Sciatic nerve (tissue), 2 donors: Measurements from ENCODE around the gene GATM. TPM values are rescaled to one million over a fixed set of nuclear protein-coding genes. Genes with fewer than 3 reads are reported as not detected.

Experiments
- ATAC-seq: fragments of 200-7000 bp; cut with Tn5 transposase; one replicate; pipeline ENCODE4 v1.9.1; 2020; ENCODE audit warnings: mild to moderate bottlenecking, moderate library complexity
- DNase-seq: peaks from one replicate; pipeline ENCODE4 v3.0.0-alpha.2; 2020; ENCODE audit warnings: low spot score
- intact Hi-C: fragments of 100-400 bp; cut with DNase I; formaldehyde crosslinking; loops from one replicate; pipeline ENCODE4 v1.14.2; 2022
- total RNA-seq: library from RNA; stranded (reverse); fragmentation: NEBNext Ultra II Directional; extraction: Animal tissue kit (Norgen Biotek cat#: 25700); gene quantifications from one replicate; pipeline ENCODE4 v1.2.1, GENCODE V29; 2021
- donor health status: DM: no; HTN: no; CAD: no.
- donor health status: DM: no; HTN: no; CAD: no.

Gene GATM
- total RNA-seq, 1 donor from 2014 or later, result 288 TPM

DNA sequence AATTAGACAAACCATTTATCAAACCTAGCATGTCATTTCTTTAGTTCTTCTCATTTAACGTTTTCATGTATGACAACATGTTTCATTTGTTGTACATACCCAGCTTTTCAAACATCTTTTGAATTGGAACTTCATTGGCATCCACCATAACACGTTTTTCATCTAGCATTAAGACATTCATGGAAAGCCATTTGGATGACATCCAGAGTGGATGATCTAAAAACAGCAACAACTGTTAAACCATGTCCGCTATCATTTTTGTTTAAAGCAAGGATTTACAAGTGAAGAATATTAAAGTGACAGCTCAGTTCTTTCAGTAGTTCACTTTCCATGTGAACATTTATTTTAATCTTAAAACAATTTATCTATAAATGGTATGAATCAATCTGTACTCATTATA lies 14.5 kb downstream of the GATM start:
- ATAC-seq (no peak), DNase-seq (no peak)
- intact Hi-C loops, result no loop called here

DNA sequence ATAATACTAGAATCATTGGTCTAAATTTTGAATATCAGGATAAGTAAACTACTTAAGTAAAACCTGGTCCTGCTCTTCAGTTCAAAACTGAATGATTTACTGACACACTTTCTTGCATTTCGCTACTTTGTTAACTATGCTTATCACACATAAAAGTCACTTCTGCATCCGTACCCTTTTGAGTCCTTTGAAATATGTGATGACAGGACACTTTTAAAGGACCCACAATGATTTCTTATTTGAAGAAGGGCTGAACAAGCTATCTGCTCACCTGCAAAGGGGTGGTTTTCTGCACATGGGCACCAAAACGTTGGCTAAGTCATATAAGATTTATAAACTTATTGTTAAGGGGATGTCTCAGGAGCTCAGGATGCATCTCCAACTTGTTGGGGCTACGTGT lies 15.0 kb downstream of the GATM start:
- no peak for DNase-seq
- intact Hi-C loops, result no loop called here
- ATAC-seq, result no peak

DNA sequence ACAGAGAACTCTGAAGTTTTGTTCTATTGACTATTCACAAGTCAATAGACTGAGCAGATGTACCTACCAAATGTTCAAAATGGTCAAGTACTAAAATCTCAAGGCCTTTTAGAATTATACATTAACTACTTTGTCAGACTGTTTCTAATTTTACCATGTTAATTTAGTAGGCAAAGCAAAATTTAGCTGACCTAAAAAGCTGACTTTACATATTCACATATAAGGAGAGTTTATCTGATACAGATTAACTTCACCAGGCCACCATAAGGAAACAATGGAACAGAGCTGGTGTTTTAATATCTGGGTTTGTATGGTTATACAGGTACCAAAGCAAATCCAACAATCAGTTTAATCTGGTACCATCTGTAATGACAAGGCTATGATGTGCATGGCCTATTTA lies 15.9 kb downstream of the GATM start:
- intact Hi-C loops, result no loop called here
- DNase-seq (no peak), ATAC-seq (no peak)

DNA sequence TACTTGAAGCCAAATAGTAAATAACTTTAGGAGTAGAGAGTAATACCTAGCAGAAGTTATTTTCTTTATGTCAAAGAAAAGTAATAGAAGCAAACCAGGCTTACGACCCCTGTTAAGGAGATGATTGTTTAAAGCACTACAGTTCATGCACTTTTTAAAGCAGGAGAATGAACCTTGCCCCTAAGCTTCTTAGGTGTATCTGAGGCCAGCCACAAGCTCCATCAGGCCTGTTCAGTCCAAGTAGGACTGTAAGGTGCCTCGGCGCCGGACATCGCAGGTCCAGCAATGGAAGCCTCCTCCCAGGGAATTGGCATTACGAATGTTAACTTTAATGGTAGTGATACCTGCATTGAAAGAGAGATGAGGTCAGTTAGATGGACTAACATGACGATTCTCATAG lies 16.5 kb downstream of the GATM start:
- ATAC-seq, result no peak
- intact Hi-C loops, result no loop called here
- no peak for DNase-seq

DNA sequence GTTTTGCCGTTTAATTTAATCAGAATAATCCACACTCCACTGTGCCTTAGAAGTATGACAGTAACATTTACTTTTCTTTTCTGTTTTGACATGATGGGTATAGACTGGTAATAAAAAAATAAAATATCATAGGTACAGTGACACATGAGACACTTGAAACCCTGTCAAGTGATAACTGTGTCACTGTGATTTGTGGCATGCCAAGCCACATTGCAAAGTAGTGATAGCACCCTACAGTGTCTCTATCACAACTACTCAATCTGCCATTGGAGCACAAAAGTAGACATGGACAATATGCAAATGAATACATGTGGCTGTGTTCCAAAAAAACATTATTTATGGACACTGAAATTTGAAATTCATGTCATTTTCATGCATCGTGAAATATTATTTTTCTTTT lies 22.5 kb downstream of the GATM start:
- DNase-seq (no peak), ATAC-seq (no peak)
- intact Hi-C loops, result no loop called here

DNA sequence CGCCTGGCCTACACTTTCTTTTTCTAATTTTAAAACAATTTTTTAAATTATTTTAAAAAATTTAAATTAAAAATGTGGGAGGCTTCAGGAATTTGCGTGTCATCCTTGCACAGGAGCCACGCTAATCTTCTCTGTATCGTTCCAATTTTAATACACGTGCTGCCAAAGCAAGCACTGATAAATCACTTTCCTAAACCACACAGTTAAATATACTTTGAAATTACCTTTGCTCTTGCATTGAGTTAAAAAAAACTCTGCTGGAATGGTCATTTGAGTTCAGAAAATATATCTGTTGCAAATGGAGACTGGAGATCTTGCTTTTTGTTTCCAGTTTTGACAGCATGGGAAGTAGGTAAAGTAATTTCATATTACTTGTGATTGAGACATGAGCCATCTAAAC lies 23.6 kb downstream of the GATM start:
- ATAC-seq (no peak), DNase-seq (no peak)
- intact Hi-C loops, result no loop called here

DNA sequence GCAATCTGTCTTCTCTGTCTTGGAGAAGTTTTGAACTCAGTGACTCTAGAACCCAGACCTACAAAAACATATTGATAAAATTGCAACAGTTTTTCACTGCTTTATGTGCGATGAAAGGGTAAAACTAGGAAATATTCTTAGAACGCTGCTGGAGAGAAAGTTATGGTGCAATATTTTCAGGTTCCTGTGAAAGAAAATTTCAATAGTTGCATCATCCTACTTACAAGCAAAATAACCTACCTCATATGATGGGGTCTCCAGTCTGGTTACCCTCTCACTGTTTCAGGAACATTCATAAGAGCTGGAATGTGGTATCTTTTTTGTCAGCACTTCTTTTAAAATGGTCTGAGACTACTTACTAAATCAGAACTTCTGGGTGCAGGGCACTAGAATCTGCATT lies 27.1 kb downstream of the GATM start:
- DNase-seq, result no peak
- ATAC-seq, result no peak
- intact Hi-C loops, result no loop called here

DNA sequence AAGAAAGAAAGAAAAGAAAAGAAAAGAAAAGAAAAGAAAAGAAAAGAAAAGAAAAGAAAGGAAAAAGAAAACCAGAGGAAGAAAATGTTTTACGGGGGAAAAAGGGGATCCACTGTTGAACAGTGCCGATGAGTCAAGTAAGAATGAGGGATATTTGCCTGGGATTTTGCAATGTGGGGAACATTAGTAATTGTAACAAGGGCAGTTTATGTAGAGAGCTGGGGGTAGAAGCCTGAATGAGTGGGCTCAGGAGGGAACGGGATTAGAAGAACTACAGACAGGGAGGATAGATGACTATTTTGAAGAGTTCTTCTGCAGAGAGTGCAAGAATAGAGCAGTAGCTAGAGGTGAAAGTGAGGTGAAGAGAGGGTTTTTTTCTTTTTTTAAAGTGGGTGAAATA lies 28.7 kb downstream of the GATM start:
- ATAC-seq, result no peak
- DNase-seq, result no peak
- intact Hi-C loops, result no loop called here

DNA sequence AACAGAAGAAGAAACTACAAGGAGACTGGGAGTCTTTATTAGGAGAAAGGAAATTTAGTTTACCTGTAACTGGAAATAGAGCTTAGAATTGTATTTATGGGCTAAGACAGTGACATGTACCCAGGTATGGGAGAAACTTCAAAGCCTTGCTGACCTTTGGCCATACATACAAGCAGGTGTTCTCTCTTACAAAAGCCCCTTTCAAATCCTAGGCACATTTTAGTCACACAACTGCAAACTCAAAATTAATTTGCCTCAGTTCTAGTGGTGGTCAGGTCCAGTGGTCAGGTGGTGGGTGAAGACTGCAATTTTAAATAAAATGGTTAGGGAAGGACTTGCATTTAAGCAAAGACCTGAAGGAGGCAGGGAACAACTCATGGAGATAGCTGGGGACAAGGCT lies 30.4 kb downstream of the GATM start:
- DNase-seq (no peak), ATAC-seq (no peak)
- intact Hi-C loops, result no loop called here

DNA sequence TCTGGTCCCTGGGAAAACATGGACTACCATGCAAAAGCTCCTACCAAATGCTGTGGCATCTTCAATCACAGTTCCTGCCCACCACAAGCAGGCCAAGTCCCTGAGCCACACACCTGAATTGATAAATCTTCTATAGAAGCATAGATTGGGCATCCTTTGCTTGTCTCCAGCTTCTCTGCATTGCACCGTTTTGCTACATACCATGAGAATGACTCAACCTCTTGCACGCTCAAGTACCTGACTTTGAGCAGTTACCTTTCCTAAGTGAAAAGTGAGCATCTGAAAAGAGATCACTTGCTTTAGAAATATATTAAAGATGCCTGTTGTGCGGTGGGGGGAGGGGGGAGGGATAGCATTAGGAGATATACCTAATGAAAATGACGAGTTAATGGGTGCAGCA lies 31.3 kb downstream of the GATM start:
- ATAC-seq, result no peak
- intact Hi-C loops, result no loop called here
- no peak for DNase-seq

DNA sequence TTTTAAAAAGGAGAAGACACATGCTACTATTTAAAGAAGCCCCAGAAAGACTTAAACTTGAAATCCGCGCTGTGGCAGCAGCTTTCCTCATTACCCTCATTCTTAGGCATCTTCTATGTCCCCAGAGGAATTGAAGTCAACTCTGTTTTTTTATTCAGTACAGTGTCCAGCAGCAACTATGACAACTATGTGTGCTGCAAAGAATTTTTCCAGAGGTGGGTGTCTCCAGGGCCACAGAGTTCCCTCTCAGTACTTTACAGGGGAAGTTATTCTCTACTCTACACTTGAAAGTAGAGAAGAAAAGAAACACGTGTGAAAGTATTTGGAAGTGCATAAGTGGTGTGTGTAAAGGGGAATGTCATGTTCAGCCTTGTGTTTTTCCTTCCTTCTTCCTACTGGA lies 32.0 kb downstream of the GATM start:
- ATAC-seq, result peak; percentile 52
- DNase-seq, result no peak
- intact Hi-C loops, result no loop called here

DNA sequence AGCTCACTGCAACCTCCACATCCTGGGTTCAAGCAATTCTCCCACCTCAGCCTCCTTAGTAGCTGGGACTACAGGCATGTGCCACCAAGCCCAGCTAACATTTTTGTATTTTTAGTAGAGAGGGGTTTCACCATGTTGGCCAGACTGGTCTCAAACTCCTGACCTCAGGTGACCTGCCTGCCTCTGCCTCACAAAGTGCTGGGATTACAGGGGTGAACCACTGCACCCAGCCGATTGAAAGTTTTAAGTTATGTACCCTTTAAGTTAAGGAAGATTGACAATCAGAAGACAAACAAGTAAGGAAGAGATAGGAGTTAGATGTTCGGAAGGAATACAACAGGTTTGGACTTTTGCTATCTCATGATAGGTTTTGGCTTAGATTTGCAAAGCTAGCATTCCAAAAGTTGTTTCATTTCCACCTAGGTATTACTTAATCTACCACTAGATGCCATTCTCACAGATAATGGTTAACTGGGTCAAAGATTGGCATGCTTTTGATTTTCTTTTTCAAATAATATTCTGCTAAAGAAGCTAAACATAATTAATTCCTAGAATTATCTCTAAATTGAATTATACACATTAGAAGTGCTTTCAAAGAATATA lies 35.0 kb downstream of the GATM start:
- ATAC-seq, result no peak
- no peak for DNase-seq
- intact Hi-C loops, result no loop called here

DNA sequence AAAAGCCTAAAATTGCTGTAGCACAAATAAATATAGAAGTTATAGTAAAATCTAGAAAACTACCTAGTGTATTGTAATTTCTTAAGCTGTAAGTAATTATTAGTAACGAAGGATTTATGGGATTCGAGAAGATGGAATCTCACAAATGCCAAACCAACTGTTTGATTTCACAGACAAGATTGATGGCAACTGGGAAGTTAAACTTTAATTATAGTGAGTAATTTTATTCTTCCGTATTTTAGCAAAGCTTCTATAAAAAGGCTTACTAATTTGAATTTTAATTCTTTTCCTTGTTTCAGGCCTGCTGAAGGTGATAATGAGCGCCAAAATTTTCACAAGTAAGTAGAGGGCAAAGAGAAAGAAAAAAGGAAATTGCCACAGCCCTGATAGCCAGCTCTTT lies 36.6 kb downstream of the GATM start:
- ATAC-seq (no peak), DNase-seq (no peak)
- intact Hi-C loops, result no loop called here

DNA sequence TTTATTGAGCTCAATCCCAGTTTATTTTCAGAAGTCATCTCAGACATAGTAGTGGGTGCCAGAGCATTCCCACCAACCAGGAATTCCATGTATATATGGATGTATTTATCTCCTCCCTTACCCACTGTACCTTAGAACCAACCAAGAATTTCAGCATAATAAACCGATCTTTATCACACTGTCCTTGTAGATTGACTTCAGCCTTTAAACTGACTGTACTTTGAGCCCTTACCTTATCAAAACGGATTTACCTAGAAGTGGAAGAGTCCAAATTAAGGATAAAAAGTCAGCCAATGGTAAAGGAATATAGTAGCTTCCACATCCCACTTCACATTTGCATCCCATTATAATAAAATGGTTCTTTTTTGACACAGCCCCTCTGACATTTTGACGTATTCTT lies 37.9 kb downstream of the GATM start:
- DNase-seq (no peak), ATAC-seq (no peak)
- intact Hi-C loops, result no loop called here

DNA sequence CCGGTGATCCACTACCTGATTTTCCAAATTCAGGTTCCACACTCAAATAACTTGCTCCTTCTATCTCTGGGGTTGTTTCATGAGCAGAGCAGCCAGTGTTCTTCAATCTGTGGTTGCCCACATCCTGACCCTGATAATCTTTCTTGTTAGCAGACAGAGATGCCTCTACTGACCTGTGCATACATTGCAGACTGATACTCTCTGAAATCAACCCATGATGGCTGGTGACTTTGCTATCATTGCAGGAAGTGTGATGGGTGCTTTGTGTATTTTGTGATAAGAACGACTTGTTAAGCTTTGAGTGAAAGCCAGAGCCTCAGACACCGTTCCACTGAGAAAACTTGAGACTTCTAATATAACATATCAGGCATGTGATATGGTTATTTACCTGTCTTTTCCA lies 39.9 kb downstream of the GATM start:
- intact Hi-C loops, result no loop called here
- DNase-seq (no peak), ATAC-seq (no peak)

DNA sequence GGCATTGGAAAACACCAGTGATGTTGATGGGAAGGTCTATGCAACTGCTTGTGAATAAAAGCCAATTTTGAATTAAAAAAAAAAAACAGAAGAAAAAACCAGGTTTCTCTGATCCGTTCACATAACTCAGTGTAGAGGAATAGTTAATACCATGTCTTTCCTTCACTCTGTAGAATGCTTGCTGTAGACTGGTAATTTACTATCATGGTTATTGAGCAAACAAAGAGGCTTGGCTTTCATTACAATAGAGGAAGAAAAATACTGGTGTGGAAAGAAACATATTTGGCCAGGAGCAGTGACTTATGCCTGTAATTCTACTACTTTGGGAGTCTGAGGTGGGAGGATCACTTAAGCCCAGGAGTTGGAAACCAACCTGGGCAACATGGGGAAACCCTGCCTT lies 41.1 kb downstream of the GATM start:
- no peak for DNase-seq
- intact Hi-C loops, result no loop called here
- no peak for ATAC-seq

DNA sequence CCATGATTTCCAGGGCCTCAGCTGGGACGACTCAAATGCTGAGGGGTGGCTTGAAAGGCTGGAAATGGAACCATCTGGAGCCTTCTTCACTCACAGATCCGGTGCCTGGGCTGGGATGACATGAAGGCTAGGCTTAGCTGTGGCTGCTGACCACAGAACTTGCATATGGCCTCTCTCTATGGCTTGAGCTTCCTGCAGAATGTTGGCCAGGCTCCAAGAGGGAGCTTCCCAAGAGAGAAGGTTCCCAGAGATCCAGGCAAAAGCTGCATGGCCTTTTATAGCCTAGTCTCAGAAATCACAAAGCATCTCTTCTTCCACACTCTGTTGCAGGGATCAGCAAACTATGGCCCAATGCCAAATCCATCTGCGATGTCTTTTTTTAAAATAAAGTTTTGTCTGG lies 44.8 kb downstream of the GATM start:
- ATAC-seq (peak; percentile 58), DNase-seq (peak; percentile 63)
- intact Hi-C loops, result no loop called here

DNA sequence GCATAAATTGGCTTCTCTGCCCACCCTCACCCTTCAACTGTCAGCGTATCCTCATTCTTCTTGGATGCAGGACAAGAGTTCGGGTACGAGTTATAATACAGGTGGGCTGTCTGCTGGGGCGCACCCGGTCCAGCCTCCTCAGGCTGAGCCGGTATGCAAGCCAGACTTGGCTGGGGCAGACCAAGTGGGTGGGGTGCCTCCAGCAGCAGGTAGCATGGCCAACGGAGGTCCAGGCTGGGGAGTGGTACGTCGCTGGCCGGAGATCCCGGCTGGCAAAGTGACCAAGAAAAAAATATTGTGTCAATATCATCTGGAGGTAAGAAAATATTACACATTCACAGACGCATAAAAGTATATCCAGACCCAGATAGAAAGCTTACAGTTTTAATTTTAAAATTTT lies 45.6 kb downstream of the GATM start:
- no peak for DNase-seq
- ATAC-seq, result no peak
- intact Hi-C loops, result no loop called here

DNA sequence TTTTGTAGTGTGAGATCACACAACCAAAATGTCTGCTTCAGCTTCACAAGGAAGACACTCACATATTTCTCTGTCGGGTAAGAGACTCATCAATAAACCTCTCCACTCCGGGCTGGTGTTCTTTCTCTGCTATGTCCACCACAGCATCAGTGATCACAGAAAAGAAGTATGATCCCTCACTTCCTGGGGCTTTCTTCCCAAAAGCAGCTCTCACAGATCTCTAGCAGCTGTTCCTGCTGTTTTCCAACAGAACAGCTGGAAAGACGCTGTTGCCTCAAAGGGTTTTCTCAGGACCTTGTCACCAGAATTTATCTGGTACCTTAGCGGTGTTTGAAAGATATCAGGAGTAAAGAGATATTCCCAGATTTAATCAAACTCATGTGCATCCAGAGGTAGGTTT lies 46.4 kb downstream of the GATM start:
- no peak for ATAC-seq
- no peak for DNase-seq
- intact Hi-C loops, result no loop called here

DNA sequence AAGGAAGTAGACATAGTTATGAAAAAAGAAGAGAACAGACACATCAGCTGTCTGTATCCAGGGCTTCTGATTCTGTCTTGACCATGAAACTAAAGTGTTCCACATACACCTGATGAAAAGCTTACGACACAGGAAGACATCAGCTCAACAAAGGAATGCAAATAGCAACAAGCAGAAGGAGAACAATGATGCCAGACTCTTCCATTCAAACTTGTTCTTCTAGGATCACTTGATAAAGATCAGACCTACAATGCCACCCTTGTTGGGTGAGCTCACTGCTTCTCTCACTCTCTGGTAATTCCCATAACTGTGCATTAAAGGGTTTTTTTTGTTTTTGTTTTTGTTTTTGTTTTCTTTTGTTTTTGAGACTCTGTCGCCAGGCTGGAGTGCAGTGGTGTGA lies 49.7 kb downstream of the GATM start:
- intact Hi-C loops, result no loop called here

DNA sequence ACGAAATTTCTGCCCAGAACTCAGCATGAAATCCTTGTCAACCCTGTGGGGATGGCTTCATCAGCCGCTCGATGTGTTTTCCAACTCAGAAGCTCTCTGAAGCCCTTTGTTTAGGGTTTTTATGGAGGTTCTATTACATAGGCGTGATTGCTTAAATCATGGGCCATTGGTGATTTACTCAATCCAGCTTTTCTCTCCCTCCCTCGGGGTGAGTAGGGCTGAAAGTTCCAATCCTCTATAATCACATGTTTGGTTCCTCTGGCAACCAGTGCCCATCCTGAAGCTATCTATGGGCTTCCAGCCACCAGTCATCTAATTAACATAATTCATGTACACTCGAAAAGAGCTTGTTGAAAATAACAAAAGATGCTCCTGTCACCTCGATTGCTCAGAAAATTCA lies 51.6 kb downstream of the GATM start:
- DNase-seq, result no peak
- intact Hi-C loops, result no loop called here
- ATAC-seq, result no peak

More for the DNA sequence above, 49.7 kb downstream of the GATM start:
- DNase-seq, result no peak
- no peak for ATAC-seq

DNA sequence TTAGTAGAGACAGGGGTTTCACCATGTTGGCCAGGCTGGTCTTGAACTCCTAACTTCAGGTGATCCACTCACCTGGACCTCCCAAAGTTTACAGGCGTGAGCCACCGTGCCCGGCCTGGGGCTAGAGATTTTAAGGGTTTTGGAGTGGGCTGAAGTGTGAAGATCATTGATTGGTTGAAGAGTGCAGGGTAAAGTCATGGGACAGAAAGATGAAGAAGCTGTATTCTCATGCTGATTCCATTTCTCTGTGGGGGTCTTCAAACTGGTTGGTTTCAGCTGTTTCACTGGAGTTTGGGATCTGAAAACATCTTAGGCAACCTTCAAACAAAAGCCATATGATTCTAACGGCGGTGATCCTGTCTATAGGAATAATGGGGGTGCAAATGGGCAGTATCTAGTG lies 52.1 kb downstream of the GATM start:
- ATAC-seq (no peak), DNase-seq (no peak)
- intact Hi-C loops, result no loop called here
